BE2C (cell line): ENCODE results near the gene RIMBP2.

ENCODE experiments used
- DNase-seq: peaks from one replicate; pipeline ENCODE4 v3.0.0-alpha.2; 2020
- H3K27me3 ChIP-seq: fragments of 250-450 bp; sonication (Bioruptor Pico); 2 replicates; pipeline ENCODE4 v1.5.1; 2020; ENCODE audit warnings: mild to moderate bottlenecking
- H3K36me3 ChIP-seq: fragments of 250-450 bp; sonication (Bioruptor Pico); 2 replicates; pipeline ENCODE4 v1.5.1; 2020; ENCODE audit warnings: mild to moderate bottlenecking
- H3K4me1 ChIP-seq: fragments of 250-450 bp; sonication (Bioruptor Pico); 2 replicates; pipeline ENCODE4 v1.5.1; 2020
- H3K4me3 ChIP-seq: 2 replicates; pipeline ENCODE4 v1.5.1; 2011; ENCODE audit warnings: low read depth, low read length
- H3K9me3 ChIP-seq: fragments of 250-450 bp; sonication (Bioruptor Pico); 2 replicates; pipeline ENCODE4 v1.5.1; 2020
- CTCF ChIP-seq: IDR thresholded peaks from 2 replicates; pipeline ENCODE4 v1.5.1; 2012; ENCODE audit warnings: mild to moderate bottlenecking, low read depth, low read length

RIMBP2 gene

GRCh38 chr12:130524759-130525158 lies 191.3 kb downstream of the RIMBP2 start:
- Histone ChIP-seq H3K36me3 (peaks cover 26% of the 10 kb centered on the region), H3K4me1 (peaks cover 12% of the 10 kb centered on the region), H3K9me3 (no peaks in the 10 kb centered on the region), H3K4me3 (no peak overlapping the region), H3K27me3 (no peaks in the 10 kb centered on the region)
- no peak for DNase-seq
- TF ChIP-seq CTCF: no peak

- Histone ChIP-seq H3K36me3 (peaks cover 26% of the 10 kb centered on the region), H3K4me3 (no peak overlapping the region), H3K27me3 (no peaks in the 10 kb centered on the region), H3K9me3 (no peaks in the 10 kb centered on the region), H3K4me1 (peaks cover 12% of the 10 kb centered on the region)
- no peak for TF ChIP-seq CTCF
- no peak for DNase-seq
Observed at GRCh38 chr12:130523863-130524614, 192.1 kb downstream of the RIMBP2 start.

- H3K27me3 ChIP-seq: no peaks in the 10 kb centered on the region
- no peak for TF ChIP-seq CTCF
- no peaks in the 10 kb centered on the region for H3K9me3 ChIP-seq
- DNase-seq: no peak
- peaks cover 31% of the 10 kb centered on the region for H3K36me3 ChIP-seq
- peaks cover 12% of the 10 kb centered on the region for H3K4me1 ChIP-seq
- H3K4me3 ChIP-seq: no peak overlapping the region
Observed at GRCh38 chr12:130523208-130523607, 192.9 kb downstream of the RIMBP2 start.

- DNase-seq: no peak
- Histone ChIP-seq H3K36me3 (peaks cover 39% of the 10 kb centered on the region), H3K4me3 (no peak overlapping the region), H3K9me3 (no peaks in the 10 kb centered on the region), H3K27me3 (no peaks in the 10 kb centered on the region), H3K4me1 (peaks cover 12% of the 10 kb centered on the region)
- TF ChIP-seq CTCF: no peak
Observed at GRCh38 chr12:130522244-130522834, 193.8 kb downstream of the RIMBP2 start.

- DNase-seq: no peak
- Histone ChIP-seq H3K9me3 (no peaks in the 10 kb centered on the region), H3K27me3 (no peaks in the 10 kb centered on the region), H3K4me3 (no peak overlapping the region), H3K4me1 (peaks cover 12% of the 10 kb centered on the region), H3K36me3 (peaks cover 47% of the 10 kb centered on the region)
- no peak for TF ChIP-seq CTCF
Observed at GRCh38 chr12:130521375-130522124, 194.5 kb downstream of the RIMBP2 start.

GRCh38 chr12:130520784-130521183 lies 195.3 kb downstream of the RIMBP2 start:
- no peaks in the 10 kb centered on the region for H3K27me3 ChIP-seq

More at GRCh38 chr12:130520784-130521183, 195.3 kb downstream of the RIMBP2 start:
- Histone ChIP-seq H3K9me3 (no peaks in the 10 kb centered on the region), H3K4me1 (peaks cover 12% of the 10 kb centered on the region), H3K36me3 (peaks cover 52% of the 10 kb centered on the region), H3K4me3 (no peak overlapping the region)
- no peak for TF ChIP-seq CTCF
- no peak for DNase-seq
